CD1c-positive myeloid dendritic cell (primary cell): Measurements from ENCODE around the gene HSD17B2.

Experiments
- DNase-seq: peaks from one replicate; pipeline ENCODE4 v3.0.0-alpha.2; 2016; ENCODE audit errors: extremely low spot score

Gene HSD17B2

GRCh38 chr16:82019535-82019934, 15.5 kb upstream of the HSD17B2 start:
- no peak for DNase-seq

- DNase-seq, result no peak
Measured at GRCh38 chr16:82020051-82020450, 15.0 kb upstream of the HSD17B2 start.

- DNase-seq, result no peak
Measured at GRCh38 chr16:82023206-82023605, 11.8 kb upstream of the HSD17B2 start.

- no peak for DNase-seq
Measured at GRCh38 chr16:82024316-82024715, 10.7 kb upstream of the HSD17B2 start.

GRCh38 chr16:82024883-82025282, 10.2 kb upstream of the HSD17B2 start:
- no peak for DNase-seq

- no peak for DNase-seq
Measured at GRCh38 chr16:82027629-82028064, 7.4 kb upstream of the HSD17B2 start.

- DNase-seq, result peak; percentile 66
Measured at GRCh38 chr16:82031116-82032084, 3.7 kb upstream of the HSD17B2 start.

- DNase-seq, result no peak
Measured at GRCh38 chr16:82033006-82033405, 2.0 kb upstream of the HSD17B2 start.

GRCh38 chr16:82033683-82034300, 1.3 kb upstream of the HSD17B2 start:
- DNase-seq, result no peak

- no peak for DNase-seq
Measured at GRCh38 chr16:82037251-82037650, 2.2 kb downstream of the HSD17B2 start.

- DNase-seq, result no peak
Measured at GRCh38 chr16:82037666-82038065, 2.6 kb downstream of the HSD17B2 start.

GRCh38 chr16:82040296-82040695, 5.2 kb downstream of the HSD17B2 start:
- DNase-seq, result no peak

- DNase-seq, result no peak
Measured at GRCh38 chr16:82041542-82041941, 6.5 kb downstream of the HSD17B2 start.

- no peak for DNase-seq
Measured at GRCh38 chr16:82042144-82042543, 7.1 kb downstream of the HSD17B2 start.

GRCh38 chr16:82042846-82043245, 7.8 kb downstream of the HSD17B2 start:
- no peak for DNase-seq

- DNase-seq, result no peak
Measured at GRCh38 chr16:82043680-82044584, 8.9 kb downstream of the HSD17B2 start.

GRCh38 chr16:82044585-82044911, 9.5 kb downstream of the HSD17B2 start:
- DNase-seq, result no peak

GRCh38 chr16:82045465-82045864, 10.4 kb downstream of the HSD17B2 start:
- no peak for DNase-seq

GRCh38 chr16:82046541-82046940, 11.5 kb downstream of the HSD17B2 start:
- no peak for DNase-seq

GRCh38 chr16:82046941-82047340, 11.9 kb downstream of the HSD17B2 start:
- no peak for DNase-seq

- no peak for DNase-seq
Measured at GRCh38 chr16:82047374-82047773, 12.3 kb downstream of the HSD17B2 start.

GRCh38 chr16:82047787-82048186, 12.7 kb downstream of the HSD17B2 start:
- no peak for DNase-seq
